GDM1 (cell line): Measurements from ENCODE around the gene TACC2.

Source experiments
- DNase-seq: peaks from one replicate; lab custom pipeline; 2025; lab: John Stamatoyannopoulos, UW

Gene TACC2

DNA sequence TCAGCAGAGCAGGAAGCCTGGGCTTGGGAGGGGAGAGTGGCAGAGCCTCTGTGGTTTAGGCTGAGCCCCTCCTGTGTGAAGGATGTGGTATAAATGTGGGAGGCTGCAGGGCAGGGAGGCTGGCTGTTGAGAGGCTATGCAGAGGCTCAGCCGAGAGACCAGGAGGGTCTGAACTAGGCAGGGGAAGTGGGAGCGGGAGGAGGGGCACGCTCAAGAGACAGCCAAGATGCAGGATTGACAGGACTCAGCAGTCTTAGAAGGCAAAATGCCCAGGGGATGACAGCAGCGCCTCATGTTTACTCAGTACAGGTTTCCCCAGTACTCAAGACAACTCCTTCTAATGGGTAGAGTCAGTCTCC is 306.5 kb downstream of the TACC2 start:
- no peak for DNase-seq

DNA sequence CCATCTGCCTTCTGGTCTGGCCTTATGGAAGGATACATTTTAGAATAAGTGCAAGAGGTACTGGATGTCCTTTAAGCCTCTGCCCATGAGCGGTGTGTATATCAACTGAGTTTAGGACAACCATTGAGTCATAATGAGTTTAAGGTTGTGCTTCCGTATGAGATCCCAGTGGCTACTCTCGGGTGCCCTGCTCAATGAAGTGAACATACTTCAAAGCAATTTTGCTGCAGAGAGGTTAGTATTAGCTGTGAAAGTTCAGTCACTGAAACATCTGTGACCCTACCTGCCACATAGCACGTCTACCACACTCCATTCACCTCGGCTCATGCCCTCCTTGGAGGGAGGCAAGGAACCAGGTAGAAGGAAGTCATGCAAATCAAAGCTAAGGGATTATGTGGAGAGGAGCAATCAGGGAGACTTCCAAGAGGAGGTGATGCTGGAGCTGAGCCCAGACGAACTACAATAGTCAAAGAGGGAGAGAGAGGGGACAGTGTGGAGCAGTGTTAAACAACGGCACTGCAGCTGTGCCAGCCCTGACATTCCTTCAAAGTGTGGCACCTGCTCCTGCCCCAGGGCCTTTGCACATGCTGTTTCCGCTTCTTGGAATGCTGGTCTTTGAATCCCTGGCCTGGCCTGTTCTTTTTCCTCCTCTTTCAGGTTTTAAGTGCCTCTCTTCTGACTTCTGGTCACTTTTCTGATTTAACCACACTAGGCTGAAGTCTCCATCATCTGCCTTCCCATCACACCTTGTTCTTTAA is 307.6 kb downstream of the TACC2 start:
- DNase-seq, result no peak

DNA sequence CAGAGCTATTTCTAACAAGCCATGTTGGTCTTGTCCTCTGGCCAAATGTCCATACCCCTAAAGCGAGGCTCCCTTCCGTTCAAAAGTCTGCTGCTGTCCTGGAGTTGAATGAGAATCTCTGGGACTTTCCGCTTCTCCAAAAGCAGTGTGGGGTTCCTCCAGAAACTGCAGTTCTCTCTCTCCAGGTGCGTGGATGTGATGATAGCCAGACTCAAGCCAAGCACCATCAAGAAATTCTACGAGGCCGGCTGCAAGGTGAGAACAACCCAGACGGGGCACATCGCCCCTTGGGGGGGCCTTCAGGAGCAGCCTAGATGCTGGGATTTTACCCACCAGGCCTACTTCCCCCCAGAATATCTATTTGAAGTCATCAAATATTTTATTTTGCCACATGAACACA is 308.6 kb downstream of the TACC2 start:
- DNase-seq, result no peak

DNA sequence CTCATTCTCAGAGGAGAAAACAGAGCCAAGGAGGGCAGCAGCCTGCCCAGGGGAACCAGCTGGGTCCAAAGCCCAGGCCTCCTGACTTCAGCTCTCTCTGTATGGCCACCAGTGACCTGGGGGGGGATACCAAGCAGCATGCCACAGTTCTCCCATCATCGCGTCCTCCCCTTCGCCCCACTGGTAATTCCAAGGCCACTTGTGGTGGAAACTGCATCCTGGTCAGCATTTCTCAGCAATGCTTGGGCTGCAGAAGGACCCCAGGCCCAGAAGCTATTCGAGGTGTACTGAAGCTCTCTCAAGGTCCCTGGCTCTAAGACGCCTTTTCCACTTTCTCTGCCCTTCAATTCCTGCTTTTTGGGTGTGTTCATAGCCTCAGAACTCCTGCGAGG is 309.2 kb downstream of the TACC2 start:
- DNase-seq, result no peak

DNA sequence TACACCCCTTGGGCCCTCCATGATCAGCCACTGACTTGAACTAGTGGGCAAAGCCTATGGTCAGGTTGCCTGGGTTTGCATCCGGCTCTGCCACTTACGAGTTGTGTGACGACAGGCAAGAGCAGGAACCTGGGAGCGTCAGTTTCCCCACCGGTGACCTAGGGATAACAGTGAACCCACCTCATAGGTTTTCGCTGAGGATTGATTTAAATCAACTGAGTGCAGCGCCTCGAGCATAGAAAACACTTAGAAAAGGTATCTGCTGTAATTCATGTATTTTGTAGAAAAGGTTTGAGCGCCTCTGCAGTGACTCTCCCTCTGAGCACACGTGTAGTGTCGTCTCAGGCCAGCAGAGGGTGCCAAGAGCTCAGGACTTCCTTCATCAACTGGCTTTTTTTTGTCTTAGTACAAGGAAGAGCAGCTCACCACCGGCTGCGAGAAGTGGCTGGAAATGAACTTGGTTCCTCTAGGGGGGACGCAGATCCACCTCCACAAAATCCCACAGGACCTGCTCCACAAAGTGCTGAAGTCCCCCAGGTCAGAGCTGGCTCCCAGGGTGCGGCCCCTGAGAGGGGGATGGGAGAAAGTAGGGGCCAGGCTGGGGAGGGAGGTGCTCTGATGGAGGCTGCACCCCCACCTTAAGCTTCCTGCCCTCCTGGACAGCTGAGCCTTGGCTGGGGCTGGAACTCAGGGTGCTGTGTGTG is 309.8 kb downstream of the TACC2 start:
- peak; percentile 49 for DNase-seq

DNA sequence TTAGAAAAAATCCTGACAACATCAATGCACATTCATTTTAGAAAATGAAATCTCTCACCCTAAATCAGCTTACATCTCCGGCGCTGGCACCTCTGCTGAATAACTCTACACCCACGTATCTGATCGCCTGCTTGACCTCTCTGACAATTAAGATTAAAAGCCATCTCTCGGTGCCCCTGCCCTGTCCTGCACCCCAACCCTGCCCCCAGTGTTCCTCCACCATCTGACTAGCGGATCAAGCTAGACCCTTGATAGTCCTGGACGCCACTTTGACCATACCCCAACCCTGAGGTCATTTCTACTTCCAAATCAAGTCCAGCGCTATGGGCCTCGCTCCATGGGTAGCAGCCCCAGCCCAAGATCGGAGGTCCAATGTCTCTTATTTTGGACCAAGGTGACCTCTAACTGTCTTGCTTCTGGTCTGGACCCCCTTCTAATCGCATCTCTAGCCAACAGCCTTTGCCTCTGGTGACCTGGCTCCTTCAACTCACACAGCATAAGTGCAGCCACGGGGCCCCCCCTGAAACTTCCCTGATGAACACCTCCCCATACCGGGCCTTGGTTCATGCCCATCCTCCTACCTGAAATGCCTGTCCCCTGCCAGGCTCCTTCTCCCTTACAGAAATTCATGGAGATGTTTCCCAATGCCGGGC is 310.6 kb downstream of the TACC2 start:
- DNase-seq, result no peak

DNA sequence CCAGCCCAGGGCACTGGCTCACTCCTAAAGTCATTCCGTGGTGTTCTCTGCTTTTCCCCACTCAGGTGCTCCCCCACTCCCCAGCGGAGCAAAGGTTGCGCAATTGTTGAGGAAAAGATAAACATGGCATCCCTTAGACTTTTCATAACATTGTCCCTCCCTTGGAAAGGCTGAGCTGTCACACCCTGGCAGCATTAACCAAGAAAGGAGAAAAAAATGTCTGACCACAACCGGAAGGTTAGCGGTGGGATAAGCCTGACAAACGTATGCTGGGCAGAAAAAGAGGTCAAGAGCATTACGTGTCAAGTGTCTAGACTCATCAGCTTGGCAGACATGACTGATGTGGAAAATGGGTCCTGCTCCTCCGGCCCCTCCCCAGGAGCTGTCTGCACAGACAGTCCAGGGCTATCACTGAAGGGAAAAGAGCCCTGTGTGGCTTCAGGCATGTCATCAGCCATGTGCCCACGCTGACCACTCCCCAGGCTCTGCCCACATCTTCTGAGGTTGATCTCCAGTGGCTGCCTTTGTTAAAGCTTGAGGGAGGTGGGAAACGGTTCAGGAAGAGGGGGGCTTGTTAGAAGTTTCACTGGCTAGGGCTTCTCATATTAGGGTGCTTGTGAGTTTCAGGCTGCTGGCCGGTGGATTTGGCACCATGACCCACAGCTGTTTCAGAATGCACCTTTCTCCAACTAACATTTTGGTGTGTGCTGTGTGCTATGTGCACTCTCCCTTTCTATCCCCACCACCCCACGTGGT is 312.3 kb downstream of the TACC2 start:
- no peak for DNase-seq

DNA sequence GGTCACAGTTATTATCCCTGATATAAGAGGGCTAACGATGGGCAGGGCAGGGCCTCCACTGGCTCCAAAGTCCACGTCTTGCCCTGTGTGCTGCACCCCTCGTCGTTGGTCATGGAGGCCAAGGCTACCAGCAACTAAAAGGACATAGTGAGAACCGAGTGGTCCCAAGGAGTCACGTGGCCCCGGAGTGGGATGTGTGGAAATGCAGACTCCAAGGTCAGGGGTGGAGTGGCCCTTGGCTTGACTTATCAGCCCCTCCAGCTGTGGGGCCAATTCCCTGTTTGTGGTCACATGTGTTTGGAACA is 312.8 kb downstream of the TACC2 start:
- no peak for DNase-seq

DNA sequence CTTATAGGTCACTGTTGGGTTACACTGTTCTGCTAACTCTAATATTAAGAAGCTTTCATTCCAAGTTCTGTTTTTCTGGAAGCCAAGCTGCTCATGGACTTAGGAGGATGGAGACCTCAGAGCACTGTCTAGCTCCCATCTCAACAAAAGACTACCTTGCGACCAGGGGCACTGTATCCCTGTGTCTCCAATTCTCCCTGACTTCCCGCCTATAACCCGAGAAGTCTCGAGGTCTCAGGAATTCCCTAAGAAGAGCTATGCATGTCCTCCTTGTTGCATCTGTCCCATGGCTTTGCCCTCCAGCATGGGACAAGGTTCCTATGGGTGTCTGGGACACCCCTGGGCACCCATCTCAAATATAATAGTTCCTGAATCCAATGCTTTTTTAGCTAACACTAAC is 313.4 kb downstream of the TACC2 start:
- DNase-seq, result no peak

DNA sequence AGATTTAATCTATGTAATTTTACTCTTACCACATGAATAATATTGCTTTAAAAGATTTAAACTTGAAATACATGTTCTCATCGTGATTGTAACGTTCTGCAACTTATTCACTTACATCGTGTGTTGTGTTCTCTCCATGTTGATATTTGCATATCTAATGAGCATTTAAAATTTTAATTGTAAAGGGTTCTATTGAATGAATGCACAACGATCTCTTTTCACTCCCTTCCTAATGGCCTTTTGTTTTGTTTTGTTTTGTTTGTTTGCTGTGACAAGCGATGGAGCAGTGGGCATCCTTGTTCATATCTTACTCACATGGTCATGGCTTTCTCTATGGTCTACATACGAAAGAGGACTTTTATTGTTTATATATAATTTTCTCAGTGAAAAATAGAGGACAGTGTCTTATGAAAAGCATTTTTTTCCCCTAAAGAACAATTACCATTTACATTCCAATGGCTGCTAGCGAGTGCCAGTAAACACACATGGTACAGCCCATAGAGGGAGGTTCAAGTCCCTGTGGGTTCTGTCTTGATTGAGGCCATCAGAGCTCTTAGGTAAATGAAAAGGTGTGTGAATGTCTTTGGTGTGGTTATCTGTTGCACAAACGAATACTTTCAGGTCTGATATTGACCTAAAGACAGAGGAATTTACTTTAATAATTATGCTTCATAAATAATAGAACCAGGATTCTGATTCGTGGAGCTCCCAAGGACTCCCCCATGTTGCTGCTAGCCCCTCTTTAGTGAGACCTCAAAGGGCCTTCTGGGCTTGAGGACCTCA is 314.5 kb downstream of the TACC2 start:
- no peak for DNase-seq
